ENCODE measurements around the gene CTSL.
"Not testable (repeated sequence)": the region's sequence is repeated elsewhere in the genome, so short reads cannot be mapped to it uniquely, and the experiment has no call there.

Gene CTSL

GRCh38 chr9:87749335-87750035 lies 23.6 kb downstream of the CTSL start:
- no peak for DNase-seq (ENCODE audit: low spot score)
- in situ Hi-C loops (cut with MboI; ENCODE audit: low pct_unique_long_range_greater_than_20kb, low sequenced_read_pairs, unreplicated experiment) = no loop called here
- TF ChIP-seq, protein P1, sequence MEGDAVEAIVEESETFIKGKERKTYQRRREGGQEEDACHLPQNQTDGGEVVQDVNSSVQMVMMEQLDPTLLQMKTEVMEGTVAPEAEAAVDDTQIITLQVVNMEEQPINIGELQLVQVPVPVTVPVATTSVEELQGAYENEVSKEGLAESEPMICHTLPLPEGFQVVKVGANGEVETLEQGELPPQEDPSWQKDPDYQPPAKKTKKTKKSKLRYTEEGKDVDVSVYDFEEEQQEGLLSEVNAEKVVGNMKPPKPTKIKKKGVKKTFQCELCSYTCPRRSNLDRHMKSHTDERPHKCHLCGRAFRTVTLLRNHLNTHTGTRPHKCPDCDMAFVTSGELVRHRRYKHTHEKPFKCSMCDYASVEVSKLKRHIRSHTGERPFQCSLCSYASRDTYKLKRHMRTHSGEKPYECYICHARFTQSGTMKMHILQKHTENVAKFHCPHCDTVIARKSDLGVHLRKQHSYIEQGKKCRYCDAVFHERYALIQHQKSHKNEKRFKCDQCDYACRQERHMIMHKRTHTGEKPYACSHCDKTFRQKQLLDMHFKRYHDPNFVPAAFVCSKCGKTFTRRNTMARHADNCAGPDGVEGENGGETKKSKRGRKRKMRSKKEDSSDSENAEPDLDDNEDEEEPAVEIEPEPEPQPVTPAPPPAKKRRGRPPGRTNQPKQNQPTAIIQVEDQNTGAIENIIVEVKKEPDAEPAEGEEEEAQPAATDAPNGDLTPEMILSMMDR (IDR thresholded peaks at IDR 0.05; ENCODE audit: extremely low read depth, insufficient read depth, missing control alignments) = no peak

DNA sequence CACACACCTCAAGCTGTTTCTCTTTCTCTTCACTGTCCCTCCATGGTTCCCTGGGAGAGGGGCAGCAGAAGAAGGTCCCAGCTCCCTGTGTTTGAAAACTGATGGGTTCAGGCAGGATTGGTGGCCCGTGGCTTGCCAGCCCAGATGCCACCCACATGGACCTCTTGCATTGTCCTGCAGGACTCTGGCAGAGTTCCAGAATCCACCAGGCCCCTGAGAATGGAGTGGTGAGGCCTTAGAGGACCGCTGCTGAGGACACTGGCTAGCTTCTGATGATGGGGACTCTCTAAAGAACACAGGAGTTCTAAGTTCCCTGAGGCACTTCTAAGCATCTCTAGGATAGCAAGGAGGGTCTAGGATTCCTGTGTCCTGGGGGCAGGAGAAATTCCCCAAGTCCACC lies 24.8 kb downstream of the CTSL start:
- TF ChIP-seq, protein P1 (IDR thresholded peaks at IDR 0.05; ENCODE audit: extremely low read depth, insufficient read depth, missing control alignments) = no peak
- in situ Hi-C loops (cut with MboI; ENCODE audit: low pct_unique_long_range_greater_than_20kb, low sequenced_read_pairs, unreplicated experiment) = no loop called here
- no peak for DNase-seq (ENCODE audit: low spot score)

DNA sequence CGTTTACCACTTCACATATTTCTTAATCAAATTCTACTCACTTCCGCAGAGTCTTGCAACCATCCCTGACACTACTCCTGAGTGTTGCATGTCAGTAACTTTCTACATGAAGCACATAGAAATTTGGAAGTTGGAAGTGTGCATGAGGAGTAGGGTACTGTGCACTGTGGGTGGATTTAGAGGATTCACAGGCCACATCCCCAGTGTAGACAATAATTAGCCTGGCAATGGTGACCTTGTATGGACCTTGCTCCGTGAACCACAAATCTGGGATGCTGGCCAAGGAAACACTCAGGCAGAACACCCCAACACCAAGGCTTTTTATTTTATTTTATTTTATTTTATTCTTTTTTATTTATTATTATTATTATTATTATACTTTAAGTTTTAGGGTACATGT lies 25.5 kb downstream of the CTSL start:
- in situ Hi-C loops (cut with MboI; ENCODE audit: low pct_unique_long_range_greater_than_20kb, low sequenced_read_pairs, unreplicated experiment) = no loop called here
- TF ChIP-seq, protein P1 (IDR thresholded peaks at IDR 0.05; ENCODE audit: extremely low read depth, insufficient read depth, missing control alignments) = no peak
- no peak for DNase-seq (ENCODE audit: low spot score)

GRCh38 chr9:87751868-87752267 lies 25.9 kb downstream of the CTSL start:
- in situ Hi-C loops (cut with MboI; ENCODE audit: low pct_unique_long_range_greater_than_20kb, low sequenced_read_pairs, unreplicated experiment) = no loop called here
- TF ChIP-seq, protein P1 (IDR thresholded peaks at IDR 0.05; ENCODE audit: extremely low read depth, insufficient read depth, missing control alignments) = no peak
- DNase-seq (ENCODE audit: low spot score) = no peak

GRCh38 chr9:87753313-87753712 lies 27.4 kb downstream of the CTSL start:
- DNase-seq (ENCODE audit: low spot score) = no peak
- in situ Hi-C loops (cut with MboI; ENCODE audit: low pct_unique_long_range_greater_than_20kb, low sequenced_read_pairs, unreplicated experiment) = no loop called here
- TF ChIP-seq, protein P1 (IDR thresholded peaks at IDR 0.05; ENCODE audit: extremely low read depth, insufficient read depth, missing control alignments) = no peak

- in situ Hi-C loops (cut with MboI; ENCODE audit: low pct_unique_long_range_greater_than_20kb, low sequenced_read_pairs, unreplicated experiment); DNase-seq (ENCODE audit: low spot score): not testable (repeated sequence)
Measured at GRCh38 chr9:87758330-87758729, 32.4 kb downstream of the CTSL start.

- DNase-seq (ENCODE audit: low spot score); in situ Hi-C loops (cut with MboI; ENCODE audit: low pct_unique_long_range_greater_than_20kb, low sequenced_read_pairs, unreplicated experiment): not testable (repeated sequence)
Measured at GRCh38 chr9:87759980-87760379, 34.1 kb downstream of the CTSL start.

- in situ Hi-C loops (cut with MboI; ENCODE audit: low pct_unique_long_range_greater_than_20kb, low sequenced_read_pairs, unreplicated experiment) = no loop called here
- no peak for DNase-seq (ENCODE audit: low spot score)
- TF ChIP-seq, protein P1 (IDR thresholded peaks at IDR 0.05; ENCODE audit: extremely low read depth, insufficient read depth, missing control alignments) = no peak
Measured at GRCh38 chr9:87760529-87760928, 34.6 kb downstream of the CTSL start.

Measured in GM13977 (cell line).